Activated CD4-positive, alpha-beta T cell treated with anti-CD3 and anti-CD28 coated beads, Interleukin-2, amount 50 U/mL, for 1 hour (primary cell): ENCODE results near the gene NR6A1.

Source experiments
- DNase-seq: peaks from one replicate; pipeline ENCODE4 v3.0.0-alpha.2; 2020

Gene NR6A1

DNA sequence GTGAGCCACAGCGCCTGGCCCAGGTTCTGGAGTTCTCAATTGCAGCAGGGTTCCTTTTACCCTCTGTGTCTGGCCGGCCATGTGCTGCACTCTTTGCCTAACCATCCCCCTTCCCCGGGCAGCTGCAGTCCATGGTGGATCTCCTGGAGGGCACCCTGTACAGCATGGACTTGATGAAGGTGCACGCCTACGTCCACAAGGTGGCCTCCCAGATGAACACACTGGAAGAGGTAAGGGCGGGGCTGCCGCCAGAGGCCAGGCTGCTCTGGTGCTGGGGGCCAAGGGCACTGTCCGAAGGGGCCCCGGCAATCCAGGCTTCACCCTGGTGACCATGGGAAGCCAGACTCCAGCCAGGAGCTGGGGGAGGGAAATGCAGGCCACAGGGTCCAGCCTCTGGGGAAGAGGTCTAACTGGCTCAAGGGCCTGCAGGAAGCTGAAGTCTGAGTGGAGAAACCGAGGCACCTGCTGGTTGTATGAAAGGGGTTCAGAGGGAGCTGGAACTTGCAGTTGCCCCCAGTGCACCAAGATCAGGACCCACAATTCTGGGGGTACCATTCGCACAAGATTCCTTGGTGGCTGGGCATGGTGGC lies 23.9 kb upstream of the NR6A1 start:
- DNase-seq = no peak

DNA sequence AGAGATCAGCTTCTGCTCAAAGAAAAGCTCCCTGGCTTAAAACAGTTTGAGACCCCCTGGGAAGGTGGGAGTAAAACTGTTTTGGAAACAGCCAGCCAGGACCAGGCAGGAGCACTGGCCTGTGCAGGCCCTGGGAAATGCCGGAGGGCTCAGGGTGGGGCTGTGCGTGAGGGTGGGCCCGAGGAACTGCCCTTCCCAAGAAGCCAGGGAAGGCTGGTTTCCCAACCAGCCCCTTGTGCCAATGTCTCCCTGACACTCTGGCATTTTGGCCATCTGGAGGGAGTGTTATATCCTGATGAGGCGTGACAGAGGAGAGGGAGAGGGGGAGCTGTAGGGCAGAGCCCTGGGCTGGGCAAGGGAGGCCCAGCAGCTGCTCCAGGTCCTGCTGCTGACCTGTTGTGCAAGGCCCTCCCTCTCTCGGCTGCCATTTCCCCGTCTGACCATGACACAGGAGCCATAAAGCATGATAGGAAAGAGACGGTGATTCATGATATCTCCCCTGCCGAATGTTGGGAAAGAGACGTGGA lies 22.0 kb upstream of the NR6A1 start:
- DNase-seq = no peak

DNA sequence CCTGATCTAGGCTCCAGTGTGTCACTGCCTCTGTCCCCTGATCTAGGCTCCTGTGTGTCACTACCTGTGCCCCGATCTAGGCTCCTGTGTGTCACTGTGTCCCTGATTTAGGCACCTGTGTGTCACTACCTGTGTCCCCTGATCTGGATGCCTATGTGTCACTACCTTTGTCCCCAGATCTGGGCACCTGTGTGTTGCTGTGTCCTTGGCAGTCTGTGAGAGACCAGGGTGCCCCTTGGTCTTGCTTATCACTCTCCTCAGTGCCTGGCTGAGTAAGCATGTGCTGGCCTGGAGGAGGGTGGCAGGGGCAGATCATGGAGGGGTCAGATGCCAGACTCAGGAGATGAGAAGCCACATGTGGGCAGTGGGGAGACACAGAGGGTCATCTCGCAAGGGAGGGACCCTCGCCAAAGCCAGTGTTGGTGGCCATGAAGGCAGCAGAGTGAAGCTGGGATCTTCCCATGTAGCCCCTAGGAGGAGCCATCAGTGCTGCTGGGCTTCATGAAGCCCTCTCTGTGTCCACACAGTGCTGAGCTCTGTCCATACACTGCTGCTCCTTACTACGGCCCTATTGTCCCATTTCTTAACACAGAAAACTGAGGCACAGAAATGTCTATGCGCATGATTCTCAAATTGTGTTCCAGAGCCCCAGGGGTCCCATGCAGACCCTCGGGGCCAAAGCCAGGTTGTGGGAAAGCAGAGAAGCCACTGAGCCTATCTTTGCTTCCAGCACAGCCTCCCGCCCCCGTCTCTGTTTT lies 21.3 kb upstream of the NR6A1 start:
- no peak for DNase-seq

DNA sequence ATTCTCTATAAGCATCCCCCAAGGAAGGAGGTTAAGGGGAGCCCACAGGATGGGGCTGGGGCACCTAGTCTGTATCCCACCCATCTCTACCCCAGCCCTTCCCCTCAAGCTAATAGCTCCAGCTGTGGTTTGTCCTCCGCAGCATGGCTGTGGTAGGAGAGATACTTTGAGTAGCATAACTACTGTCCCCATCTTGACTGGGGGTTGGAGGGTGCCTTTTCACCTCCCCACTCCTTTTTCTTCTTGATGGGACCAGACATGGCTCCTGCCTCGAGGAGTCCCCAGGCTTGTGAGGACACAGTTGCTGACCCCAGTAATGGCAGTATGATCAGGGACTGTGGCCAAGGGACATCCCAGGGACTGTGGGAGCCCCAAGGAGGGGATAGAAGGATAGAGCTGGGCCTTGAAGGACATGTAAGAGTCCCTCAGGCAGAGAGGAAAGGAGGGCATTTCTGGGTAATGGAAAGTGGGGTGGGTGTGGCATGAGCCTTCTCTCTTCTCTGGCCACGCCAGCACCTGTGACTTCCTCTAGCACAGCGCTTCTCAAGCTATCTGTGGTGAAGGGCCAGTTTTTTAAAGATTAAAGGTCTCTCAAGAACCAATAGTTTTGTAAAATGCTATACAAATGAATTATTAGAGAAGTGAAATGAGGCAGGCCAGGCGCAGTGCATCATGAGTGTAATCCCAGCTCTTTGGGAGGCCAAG lies 19.8 kb upstream of the NR6A1 start:
- no peak for DNase-seq

DNA sequence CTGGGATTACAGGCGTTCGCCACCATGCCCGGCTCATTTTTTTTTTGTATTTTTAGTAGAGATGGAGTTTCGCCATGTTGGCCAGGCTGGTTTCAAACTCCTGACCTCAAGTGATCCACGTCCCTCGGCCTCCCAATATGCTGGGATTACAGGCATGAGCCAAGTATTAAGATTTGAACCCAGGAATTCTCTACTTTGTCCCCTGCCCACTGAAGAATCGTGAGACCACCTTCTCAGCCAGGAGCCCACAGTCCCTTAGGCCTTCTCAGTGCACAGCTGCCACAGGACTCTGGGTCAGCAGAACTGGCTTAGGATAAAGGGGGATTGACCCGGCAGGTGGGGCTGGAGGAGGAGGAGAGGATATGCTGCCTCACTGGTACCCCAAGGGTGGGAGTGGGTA lies 19.2 kb upstream of the NR6A1 start:
- DNase-seq = no peak

DNA sequence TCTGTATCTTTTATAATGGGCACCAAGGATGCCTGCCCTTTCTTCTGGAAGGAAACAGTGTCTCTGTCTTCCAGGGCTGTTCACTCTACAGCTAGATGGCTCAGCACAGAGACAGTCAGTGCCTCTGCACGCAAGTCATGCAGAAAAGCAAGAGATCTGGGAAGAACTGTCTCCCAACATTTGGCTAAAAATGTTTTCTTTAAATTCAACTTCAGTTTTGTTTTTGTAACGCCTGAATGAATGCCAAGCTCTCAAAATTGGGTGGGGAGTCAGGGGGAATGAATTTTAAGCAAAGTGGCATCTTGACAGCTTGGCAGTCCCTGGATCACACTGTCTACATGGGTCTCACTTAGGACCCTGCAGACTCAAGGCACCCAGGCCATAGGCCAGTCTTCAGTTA lies 18.4 kb upstream of the NR6A1 start:
- no peak for DNase-seq

DNA sequence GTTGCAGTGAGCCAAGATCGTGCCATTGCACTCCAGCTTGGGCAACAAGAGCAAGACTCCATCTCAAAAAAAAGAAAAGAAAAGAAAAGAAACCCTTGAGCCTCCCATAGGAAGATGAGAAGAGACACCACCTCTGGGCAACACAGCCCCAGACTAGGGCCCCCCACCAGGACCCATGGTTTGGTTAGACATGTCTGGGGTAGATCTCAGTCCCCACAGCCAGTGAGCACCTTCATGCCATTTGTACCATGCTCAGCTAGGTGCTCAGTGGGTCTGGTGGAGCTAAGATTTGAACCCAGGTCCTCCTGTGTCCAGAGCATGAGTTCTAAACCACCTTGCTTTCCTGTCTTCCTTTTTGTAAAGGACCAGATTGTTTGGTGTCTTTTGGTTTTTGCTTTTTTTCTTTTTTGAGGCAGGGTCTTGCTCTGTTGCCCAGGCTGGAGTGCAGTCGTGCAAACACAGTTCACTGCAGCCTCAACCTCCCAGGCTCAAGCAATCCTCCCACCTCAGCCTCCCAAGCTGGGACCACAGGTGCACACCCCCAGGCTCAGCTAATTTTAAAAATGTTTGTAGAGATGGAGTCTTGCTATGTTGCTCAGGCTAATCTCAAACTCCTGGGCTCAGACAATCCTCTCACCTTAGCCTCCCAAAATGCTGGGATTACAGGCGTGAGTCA lies 17.6 kb upstream of the NR6A1 start:
- no peak for DNase-seq

DNA sequence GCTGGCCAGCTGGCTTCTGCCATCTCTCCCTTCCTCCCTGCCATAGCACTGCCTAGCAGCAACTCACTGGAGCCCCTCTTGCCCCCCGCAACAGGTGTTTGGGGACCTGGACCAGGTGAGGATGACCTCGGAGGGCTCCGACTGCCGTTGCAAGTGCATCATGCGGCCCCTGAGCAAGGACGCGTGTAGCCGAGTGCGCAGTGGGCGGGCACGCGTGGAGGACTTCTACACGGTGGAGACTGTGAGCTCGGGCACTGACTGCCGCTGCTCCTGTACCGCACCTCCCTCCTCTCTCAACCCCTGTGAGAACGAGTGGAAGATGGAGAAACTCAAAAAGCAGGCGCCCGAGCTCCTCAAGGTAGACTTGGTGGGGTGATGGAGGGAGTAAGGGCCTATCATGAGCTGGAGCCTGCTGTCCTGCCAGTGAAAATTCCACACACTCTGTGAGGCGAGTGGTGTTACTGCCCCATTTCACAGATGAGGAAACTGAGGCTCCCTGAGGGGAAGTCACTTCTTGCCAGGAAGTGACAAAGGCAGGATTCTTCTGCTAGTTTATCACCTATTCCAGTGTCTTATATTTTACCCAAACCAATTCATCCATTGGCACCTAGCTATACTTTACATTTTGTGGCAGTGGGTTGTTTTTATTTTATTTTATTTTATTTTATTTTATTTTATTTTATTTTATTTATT lies 15.9 kb upstream of the NR6A1 start:
- DNase-seq = no peak

DNA sequence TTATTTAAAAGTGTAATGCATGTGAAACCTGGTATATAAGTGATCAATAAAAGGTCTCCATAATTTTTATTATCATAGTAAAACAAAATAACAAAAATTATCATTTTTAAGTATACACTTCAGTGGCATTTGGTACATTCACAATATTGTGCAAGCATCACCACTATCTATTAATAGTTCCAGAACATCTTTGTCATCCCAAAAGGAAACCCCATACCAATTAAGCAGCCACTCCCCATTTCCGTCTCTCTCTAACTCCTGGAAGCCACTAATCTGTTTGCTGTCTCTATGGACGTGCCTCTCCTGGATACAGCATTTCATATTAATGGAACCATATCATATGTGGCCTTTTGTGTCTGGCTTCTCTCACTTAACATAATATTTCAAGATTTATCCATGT lies 13.4 kb upstream of the NR6A1 start:
- no peak for DNase-seq

DNA sequence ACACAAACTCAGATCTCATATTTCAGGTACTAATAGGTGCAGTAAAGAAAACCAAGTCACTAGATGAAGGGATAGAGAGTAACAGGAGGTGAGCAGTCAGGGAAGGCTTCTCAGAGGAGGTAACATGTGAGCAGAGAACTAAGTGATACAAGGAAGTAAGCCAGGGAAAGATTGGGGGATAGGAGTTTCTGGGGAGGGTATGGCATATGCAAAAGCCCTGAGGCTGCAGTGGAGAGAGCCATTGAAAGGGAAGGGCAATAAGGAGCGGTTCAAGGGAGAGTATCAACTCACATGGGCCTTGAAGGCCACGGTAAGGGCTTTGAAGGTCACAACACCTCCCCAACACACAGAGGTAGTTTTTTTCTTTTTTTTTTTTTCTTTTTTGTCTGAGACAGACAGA lies 12.7 kb upstream of the NR6A1 start:
- no peak for DNase-seq

DNA sequence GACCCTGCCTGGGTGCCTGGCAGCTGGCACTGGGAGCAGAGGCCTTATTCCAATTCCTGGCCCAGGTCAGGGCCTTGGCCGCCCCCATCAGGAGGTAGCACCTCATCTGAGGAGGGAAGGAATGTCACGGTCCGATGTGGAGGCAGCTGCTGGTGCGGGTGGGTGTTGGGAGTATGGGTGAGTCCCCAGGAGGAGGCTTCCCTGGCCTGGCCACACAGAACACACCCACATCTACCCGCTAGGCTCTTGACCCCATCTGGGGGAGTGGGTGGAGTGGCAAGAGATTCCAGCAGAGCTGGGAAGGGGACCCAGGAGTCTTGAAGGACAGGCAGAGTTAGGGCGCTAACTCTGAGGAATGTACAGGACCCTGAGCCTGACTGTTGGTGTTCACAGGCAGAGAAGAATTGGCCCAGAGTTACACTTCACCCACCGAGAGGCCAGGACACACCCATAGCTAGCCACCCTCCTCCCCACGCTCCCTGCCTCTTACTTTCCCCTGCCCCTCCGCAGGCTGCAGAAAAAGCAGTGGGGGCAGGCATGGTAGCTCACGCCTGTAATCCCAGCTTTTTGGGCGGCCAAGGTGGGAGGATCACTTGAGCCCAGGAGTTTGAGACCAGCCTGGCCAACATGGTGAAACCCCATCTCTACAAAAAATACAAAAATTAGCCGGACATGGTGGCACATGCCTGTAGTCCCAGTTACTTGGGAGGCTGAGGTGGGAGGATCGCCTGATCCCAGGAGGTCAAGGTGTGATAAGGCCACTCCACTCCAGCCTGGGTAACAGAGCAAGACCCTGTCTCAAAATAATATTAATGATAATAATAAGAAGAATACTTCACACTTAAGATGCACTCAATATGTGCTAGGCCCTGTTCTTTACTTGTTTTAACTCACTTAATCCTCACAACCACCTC lies 11.8 kb upstream of the NR6A1 start:
- DNase-seq = no peak

DNA sequence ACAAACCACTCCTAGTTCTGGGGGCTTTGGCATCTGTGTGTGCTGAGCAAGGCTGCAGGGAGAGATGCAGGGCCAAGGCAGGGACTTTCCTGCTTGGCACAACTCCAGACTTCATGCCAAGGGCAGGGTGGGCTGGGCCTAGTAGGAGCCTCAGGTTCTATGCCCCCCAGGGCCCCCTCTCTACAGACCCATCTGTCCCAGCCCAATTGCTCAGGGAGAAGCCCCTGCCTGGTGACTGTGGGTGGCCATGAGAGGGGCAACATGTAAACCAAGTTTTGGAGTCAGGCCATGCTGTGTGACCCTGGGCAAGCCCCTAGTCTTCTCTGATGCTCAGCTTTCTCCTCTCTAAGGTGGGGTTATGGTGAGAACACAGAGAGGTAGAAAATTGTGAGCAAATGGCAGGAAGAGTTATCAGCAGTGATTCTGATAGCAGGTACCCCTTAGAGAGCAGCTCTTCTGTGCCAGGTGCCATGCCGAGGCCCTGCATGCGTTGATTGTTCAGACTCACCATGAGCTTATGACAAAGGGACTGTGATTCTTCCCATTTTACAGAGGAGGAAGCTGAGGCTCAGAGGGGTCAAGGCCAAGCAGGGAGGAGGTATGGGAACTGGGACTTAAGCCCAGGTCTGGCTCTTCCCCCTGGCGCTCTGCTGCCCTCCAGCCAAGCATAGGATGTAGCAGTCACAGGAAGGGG lies 11.0 kb upstream of the NR6A1 start:
- DNase-seq = no peak

DNA sequence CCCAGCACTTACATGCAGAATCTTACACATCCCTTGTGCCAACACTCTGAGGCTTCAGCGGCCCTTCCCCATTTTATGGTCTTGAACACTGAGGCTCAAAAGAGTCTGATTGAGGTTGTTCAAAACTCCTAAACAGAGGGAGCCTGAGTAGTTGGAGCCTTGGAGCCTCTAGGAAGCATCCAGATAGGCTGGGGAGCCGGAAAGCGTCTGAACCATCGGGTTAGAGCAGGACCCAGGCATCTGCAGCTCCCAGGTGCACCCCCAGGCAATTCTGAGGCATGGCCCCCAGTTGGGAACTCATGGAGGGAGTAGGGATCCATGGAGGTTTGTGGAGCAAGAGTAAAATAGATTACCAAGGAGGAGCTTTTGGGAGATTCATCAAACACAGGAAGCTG lies 9.6 kb upstream of the NR6A1 start:
- no peak for DNase-seq

DNA sequence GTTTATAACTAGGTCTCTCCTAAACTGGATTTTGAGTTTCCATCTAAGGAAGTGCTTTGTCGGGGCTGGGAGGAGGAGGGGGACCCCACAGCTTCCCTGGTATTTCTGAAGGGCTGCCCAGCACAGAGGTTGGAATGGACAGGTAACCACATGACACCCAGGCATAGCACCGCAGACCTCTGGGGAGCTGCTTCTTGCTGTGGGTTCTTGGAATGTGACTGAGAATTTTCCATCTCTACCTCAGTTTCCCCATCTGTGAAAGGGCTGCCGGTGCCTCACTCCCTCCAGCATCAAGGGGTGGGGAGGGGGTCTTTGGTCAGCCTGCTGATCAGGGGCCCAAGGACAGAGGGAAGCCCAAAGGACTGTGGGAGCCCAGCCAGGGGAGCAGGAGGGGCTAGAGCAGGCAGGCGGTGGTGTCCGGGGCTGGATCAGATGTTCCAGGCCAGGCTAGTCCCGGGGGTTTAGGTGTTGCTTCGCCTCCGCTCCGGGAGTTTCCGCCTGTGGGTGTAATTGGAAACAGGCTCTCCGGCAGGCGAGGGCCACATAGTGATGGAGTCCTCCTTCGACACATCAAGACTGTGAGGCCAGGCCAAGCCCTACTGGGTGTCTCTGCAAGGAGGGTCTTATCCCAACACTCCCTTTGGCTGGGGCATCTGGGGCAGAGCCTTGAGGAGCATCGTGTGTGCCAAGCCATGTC lies 9.1 kb upstream of the NR6A1 start:
- no peak for DNase-seq

DNA sequence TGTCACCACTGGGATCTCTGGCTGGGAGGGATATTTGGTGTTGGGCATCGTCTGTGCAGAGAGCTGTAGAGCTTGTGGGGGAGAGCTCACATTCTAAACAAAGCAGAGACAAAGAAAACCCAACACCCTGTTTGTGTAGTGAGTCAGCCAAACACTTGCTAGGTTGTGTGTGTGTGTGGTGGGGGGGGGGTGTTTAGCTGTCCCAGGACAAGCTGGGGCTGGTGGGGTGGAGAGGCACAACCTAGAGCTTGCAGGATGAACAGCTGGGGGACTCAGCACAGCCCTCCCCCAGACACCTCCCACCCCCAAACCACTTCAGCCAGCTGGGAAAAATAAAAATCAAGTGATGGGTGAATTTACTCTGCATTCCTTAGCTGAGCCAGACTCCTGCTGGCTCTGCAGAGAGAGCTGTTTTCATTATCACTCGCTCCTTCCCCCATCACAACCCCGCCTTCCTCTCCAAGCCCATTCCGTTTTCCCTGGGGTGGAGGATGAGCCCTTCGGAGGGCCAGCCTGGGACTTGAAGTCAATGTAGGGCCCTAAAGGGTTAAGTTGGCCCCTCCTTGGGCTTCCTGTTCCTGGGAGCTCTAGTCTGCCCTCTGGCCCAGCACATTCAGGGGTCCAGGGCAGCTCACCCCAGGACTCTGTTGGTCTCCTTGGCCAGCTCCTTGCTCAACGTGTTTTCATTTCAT lies 8.4 kb upstream of the NR6A1 start:
- no peak for DNase-seq

DNA sequence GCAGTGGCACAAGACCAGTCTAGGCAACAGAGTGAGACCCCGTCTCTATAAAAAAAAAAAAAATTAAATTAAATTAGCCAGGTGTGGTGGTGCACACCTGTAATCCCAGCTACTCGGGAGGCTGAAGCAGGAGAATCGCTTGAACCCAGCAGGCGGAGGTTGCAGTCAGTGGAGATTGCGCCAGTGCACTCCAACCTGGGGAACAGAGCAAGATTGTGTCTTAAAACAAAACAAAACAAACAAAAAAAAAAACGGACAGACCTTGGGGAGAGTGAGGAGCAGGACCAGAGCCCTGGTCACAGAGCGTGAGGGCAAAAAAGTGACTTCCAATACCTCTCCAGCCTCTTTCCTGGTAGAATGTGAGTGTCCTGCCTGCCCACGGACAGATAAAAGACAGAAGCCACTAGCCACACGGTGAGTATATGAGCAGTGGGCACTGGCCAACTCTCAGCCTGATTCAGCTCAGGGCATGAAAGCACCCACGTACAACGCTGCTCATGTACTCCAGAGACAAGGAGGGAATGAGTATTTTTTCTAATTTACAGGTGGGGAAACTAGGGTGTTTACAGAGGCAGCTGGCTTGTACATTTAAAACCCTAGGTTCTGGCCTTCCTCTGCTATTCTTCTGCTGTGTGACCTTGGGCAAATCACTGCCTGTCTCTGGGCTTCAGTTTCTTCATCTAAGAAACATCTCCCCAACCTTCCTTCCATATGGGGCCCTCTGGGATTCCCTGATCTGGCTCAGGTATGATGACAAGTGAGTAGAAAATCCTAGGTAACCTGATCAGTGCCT lies 7.7 kb upstream of the NR6A1 start:
- no peak for DNase-seq

DNA sequence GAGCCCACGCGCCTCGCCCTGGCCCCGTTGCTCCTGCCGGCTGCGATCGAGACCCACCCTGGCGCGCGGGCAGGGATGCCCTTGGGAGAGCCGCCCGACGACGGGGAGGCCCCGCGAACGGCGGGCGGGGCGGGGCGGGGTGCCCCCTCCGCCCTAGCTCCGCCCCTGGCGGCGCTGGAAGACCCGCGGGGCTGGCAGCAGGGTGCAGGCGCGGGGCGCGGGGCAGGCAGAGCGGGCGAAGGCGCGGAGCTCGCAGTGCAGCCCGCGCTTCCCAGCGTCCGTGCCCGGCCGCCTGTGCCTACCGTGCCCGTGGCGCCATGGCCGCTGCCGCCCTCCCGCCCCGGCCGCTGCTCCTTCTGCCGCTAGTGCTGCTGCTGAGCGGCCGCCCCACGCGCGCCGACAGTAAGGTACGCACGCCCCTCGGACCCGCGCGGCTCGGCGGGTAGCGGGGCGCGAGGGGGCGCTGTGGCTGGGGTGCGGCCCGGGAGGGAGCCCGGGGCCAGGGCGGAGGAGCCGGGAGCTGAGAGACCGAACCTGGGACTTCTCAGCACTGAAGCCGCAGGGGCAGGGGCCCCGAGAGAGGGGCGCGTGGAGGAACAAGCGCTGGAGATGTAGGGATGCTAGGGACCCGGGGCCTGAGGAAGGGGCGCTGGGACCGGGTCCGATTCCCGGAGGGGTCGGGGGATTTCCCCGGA lies 6.0 kb upstream of the NR6A1 start, which contains the start of gene OLFML2A:
TSS of gene OLFML2A (plus strand) at position 180 of the 695 bp plus-strand sequence. CDS start at position 318, 138 bp downstream.
- DNase-seq = peak; percentile 8

DNA sequence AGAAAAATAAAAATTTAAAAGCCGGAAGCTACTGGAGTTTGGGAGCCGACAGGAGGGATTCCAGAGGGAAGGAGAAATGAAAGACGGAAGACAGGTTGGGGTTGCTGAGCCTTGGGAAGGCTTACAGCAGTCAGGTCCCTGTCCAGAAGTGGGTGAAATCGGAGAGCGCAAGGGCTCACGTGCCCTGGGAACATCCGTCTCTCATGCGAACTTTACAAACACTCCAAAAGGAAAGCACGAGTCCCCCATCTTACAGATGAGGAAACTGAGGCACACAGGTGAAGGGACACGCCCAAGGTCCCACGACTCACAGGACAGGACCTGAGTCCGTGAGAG lies 5.5 kb upstream of the NR6A1 start:
- no peak for DNase-seq
